ENCODE data around the gene ARHGAP25. TPM values are rescaled to one million over a fixed set of nuclear protein-coding genes. Genes with fewer than 3 reads are reported as not detected.

The ARHGAP25 gene
- total and polyA plus RNA-seq, 2 donors (not counting 3 experiments of a cell fraction or from before 2014, with no cell fraction given), result 0.50 to 2.0 TPM

GRCh38 chr2:68825866-68826265 is 91.3 kb downstream of the ARHGAP25 start:
- Histone ChIP-seq H4K20me1 (replicated peaks; ENCODE audit: control insufficient read depth, extremely low read depth, insufficient read depth, low read length) (no peaks in the 10 kb centered on the region), H3K79me2 (ENCODE audit: control insufficient read depth, insufficient read depth, low read length) (no peaks in the 10 kb centered on the region), H3K9me3 (replicated peaks; ENCODE audit: control insufficient read depth, insufficient read depth, low read length) (no peaks in the 10 kb centered on the region), H3K9ac (replicated peaks; ENCODE audit: extremely low read depth, insufficient read depth, low read length) (no peak overlapping the region), H3K27me3 (ENCODE audit: control insufficient read depth in 2 of 2, insufficient read depth in 2 of 2, low read length in 2 of 2) (no peaks in the 10 kb centered on the region), H3K4me2 (ENCODE audit: insufficient read depth, low read length) (no peak overlapping the region), H3K4me1 (ENCODE audit: control insufficient read depth, extremely low read depth, insufficient read depth, low read length) (peaks cover 20% of the 10 kb centered on the region), H3K36me3 (ENCODE audit: control insufficient read depth in 2 of 2, extremely low read depth in 1 of 2, insufficient read depth in 2 of 2, low read length in 2 of 2) (no peaks in the 10 kb centered on the region), H3K27ac (ENCODE audit: insufficient read depth, low read depth, low read length) (no peak overlapping the region), H3K9me1 (replicated peaks; ENCODE audit: control insufficient read depth, extremely low read depth, insufficient read depth, low read length) (no peaks in the 10 kb centered on the region), H3K4me3 (replicated peaks in 1 of 3; ENCODE audit: insufficient read depth in 1 of 3, low read depth in 1 of 3, low read length in 3 of 3) (no peak overlapping the region), H2AFZ (ENCODE audit: low read depth, low read length) (no peak overlapping the region)
- no TSS peak for BruUV-seq (replicated peaks)
- CTCF ChIA-PET, result no interaction called here
- FAIRE-seq, result no peak
- no peak for DNase-seq (ENCODE audit: low read depth, low spot score)
- dilution Hi-C loops (cut with MboI; ENCODE audit: extremely low pct_ligation_motif_present, low sequenced_read_pairs), result no loop called here
- TF ChIP-seq JUN (IDR thresholded peaks at IDR 0.05; ENCODE audit: borderline replicate concordance, insufficient read depth, insufficient read length, low read depth) (no peak), POLR2AphosphoS5 (IDR thresholded peaks at IDR 0.05; ENCODE audit: insufficient read depth, low read depth, low read length) (no peak), GATA2 (IDR thresholded peaks at IDR 0.05; ENCODE audit: insufficient read depth, insufficient read length, low read depth, low read length) (no peak), MYC (IDR thresholded peaks at IDR 0.05; ENCODE audit: low read depth, low read length) (no peak), POLR2A (IDR thresholded peaks at IDR 0.05; ENCODE audit: low read depth, low read length) (no peak), FOS (IDR thresholded peaks at IDR 0.05; ENCODE audit: borderline replicate concordance, insufficient read depth, low read length) (no peak), CTCF (IDR thresholded peaks at IDR 0.05; ENCODE audit: extremely low read depth in 1 of 2, insufficient read depth in 1 of 2, low read depth in 1 of 2, low read length in 2 of 2) (no peak), EZH2 (IDR thresholded peaks at IDR 0.05; ENCODE audit: borderline replicate concordance, low read depth, low read length, severe bottlenecking) (no peak), MAX (IDR thresholded peaks at IDR 0.05; ENCODE audit: insufficient read depth, insufficient read length) (no peak)
- POLR2A ChIA-PET, result no interaction called here
- intact Hi-C loops (cut with micrococcal nuclease), result no loop called here

Data from endothelial cell of umbilical vein (primary cell).